GM15510 (cell line): ENCODE data around the gene SLC38A3.

ENCODE experiments used
- POLR2A ChIP-seq: IDR thresholded peaks from 3 replicates; pipeline ENCODE4 v1.6.1; 2011; ENCODE audit warnings: borderline replicate concordance; ENCODE audit not compliant: insufficient read length; ENCODE audit errors: extremely low read depth

Gene SLC38A3

DNA sequence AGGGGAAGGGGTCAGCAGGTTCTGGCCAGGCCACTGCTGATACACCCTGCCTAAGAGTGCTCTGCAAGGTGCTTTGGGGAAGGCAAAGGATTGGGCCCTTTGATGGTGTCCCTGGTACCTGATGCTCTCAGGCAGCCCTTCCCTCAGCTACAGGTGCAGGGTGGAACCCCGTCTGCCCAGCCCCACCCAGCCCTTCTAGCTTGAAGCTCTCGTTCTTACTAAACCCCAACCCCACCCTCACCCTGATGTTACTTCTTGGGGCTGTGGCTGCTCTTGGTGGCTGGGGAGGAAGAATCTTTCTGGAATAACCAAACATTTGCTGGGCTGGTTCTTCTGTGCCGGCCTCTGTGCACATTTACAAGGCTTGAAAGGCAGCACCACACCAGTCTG, 37.3 kb downstream of the SLC38A3 start:
- TF ChIP-seq POLR2A = no peak

DNA sequence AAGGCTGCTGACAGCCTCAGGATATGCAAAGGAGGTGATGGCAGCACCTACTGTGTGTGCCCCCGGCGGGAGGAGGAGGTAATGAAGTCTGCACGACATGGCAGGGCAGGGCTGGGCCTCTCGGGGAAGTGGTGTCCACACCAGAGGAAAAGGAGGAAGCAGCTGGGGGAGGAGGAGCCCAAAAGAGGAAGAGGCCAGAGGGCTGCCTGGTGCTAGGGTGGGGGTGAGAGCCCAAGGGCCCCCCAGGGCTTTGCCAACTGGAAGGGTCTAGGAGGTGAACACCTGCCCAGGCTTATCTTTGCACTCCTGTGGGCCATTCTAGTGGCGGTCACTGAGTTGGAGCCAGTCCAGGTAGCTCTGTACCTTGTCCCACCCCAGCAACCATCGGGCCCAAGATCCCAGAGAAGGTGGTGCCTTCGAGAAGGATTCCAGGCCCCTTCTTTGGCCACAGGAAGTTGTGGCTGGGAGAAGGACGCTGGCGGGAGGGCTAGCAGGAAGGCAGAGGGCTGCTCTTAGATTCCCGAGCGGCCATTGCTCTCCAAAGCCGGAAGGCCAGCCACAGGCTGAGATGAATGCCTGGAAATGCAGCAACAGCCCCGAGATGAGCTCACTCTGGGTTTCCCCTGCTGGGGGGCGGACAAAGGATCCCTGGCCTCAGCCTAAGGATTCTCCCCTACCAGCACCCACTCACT, 37.9 kb downstream of the SLC38A3 start:
- no peak for TF ChIP-seq POLR2A

DNA sequence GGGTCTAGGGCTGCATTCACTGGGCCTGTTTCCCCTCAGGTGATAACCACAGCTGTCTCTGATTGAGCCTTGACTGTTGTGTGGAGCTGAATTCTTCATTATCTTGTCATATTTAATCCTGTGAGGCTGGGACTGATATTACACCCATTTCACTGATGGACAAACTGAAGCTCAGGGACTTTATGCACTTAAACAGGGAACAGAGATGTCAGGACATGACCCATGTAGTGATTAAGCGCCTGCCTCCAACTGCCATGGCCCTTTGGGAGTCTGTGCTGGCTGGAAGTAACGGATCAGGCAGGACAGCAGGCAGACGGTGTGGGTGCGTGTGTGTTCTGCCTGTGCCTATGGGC, 38.4 kb downstream of the SLC38A3 start:
- TF ChIP-seq POLR2A = no peak

DNA sequence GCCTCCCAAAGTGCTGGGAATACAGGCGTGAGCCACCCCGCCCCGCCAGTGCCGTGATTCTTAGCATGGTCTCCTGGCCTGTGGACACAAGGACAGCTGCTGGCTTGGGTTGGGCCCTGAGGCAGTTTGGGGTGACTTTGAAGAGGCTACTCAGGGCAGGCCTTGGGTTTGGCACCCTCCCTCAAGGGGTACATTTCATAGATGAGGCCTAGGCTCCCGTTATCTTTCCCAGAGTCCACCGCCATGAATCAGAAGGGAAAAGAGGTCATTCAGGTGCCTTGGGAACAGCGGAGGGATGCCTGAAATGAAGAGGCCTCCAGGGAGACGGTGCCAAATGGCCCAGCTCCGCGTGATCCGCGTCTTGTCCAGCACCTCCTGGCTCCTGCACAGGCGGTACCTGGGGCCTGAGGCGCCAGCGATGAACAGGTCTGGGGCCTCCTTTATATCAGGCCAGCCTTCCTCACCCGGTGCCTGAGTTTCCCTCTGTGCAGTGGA, 40.2 kb downstream of the SLC38A3 start:
- no peak for TF ChIP-seq POLR2A

DNA sequence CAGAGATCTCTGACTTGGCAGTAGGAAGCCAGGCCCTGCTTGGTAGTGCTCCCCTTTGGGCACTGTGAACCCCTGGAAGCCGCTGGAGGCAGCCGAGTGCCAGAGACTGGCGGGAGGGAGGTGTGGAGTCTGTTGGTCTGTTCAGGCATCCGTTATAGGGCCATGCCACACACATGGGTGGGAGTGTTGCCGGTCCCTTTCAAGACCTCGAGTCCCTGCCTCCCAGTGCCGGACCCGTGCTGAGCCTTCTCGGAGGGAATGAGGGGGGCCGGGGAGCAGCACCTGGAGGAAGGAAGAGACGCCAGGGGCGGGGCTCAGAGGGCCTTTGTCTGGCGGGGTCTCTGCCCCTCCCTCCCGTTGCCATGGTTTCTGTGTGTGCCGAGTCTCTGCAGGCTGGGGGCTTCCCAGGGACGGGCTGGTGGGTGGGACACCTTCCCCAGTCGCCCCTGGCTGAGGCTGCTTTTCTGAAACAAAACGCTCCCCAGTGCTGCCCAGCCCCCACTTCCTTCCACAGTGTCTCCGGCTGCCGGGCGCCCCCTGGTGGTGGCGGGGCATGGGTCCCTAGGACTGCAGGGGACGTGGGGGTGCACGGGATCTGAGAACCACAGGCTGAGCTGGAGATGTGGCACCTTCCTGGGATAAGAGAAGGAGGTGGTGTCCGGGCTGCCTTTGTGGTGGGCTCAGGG, 40.9 kb downstream of the SLC38A3 start:
- TF ChIP-seq POLR2A = peak; percentile 23

DNA sequence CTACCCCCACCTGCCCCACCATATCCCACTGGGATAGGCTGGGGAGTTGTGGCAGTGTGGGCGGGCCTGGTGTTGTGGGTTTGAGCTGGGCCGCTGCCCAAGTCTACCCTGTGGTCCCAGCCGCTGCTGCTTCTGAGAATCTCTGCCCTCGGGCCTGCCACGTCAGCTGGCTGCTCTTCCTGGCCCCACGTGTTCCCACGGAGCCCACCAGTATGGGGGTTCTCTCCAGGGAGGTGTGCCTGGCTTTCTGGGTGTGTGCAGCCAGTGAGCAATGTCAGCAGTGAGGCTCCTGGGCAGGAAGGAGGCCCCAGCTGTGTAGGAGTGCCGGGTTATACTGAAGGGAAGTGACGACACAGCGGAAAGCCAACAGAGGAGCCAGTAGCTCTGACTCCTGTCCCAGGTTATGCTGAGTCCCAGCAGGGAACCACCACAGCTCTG, 41.5 kb downstream of the SLC38A3 start:
- TF ChIP-seq POLR2A = peak; percentile 24

DNA sequence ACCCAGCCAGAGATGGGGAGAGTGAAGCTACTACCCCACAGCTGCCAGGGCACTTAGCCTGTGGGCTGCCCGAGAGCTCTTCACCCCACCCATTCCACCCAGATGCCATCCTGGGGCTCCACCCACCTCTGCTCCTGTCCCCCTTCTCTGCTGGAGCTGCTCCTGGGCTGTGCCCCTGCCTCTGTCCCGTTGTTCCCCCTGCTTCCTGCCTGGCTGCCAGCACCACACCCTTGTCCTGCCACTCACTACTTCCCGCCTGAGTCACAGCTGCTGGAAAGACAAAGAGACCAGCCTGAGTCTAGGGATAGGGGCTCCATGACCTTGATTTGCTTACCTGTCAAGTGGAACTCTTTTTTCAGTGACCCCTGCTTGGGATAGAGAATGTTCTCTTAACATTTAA, 43.3 kb downstream of the SLC38A3 start:
- TF ChIP-seq POLR2A = no peak

DNA sequence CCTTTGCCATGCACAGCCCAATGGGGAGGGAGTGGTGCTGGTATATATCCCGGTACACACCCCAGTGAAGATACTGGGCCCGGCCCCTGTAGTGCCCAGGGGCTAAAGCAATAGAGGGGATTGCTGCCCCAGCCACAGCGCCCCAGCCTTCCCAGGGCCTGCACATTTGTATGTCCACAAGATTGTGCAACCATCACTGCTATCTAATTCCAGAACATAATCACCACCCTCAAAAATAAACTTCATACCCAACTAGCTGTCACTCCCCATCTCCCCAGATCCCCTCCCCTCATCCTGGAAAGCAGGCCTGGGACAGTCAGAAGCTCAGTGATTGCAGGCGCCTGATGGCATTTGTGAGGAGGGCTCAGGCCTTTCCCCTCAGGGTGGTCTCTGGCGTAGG, 44.4 kb downstream of the SLC38A3 start:
- no peak for TF ChIP-seq POLR2A

DNA sequence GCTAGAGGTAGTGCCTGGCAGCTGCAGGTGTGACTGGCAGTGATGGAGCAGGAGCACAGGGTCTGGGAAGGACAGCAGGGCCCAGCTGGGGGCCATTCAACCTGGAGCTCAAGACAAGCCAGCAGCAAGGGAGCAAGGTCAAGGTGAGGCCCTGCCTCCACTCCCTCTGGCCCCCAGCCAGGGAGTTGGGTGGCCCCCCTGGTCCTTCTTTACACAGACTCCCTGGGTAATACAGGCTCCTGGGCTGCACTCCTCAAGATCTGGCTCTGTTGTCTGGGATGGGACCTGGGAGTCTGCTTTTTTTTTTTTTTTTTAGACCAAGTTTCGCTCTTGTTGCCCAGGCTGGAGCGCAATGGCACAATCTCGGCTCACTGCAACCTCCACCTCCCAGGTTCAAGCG, 45.4 kb downstream of the SLC38A3 start:
- TF ChIP-seq POLR2A = no peak

DNA sequence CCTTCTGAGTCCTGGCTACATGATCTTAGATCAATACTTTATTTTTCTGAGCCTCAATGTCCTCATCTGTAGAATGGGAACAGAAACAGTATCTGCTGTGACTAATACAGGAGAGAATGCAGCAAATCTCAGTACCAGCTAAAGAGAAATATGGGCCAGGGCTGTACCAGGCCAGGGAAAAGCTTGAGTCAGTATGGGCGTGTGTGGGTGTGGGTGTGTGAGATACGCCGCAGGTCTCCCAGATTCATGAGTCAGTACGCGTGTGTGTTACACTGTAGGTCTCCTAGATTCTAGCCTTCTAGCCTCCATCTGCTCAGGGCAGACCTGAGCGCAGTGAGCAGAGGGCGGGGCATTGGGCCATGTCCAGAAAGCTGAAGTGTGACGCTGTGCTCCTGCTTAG, 46.1 kb downstream of the SLC38A3 start:
- TF ChIP-seq POLR2A = no peak

DNA sequence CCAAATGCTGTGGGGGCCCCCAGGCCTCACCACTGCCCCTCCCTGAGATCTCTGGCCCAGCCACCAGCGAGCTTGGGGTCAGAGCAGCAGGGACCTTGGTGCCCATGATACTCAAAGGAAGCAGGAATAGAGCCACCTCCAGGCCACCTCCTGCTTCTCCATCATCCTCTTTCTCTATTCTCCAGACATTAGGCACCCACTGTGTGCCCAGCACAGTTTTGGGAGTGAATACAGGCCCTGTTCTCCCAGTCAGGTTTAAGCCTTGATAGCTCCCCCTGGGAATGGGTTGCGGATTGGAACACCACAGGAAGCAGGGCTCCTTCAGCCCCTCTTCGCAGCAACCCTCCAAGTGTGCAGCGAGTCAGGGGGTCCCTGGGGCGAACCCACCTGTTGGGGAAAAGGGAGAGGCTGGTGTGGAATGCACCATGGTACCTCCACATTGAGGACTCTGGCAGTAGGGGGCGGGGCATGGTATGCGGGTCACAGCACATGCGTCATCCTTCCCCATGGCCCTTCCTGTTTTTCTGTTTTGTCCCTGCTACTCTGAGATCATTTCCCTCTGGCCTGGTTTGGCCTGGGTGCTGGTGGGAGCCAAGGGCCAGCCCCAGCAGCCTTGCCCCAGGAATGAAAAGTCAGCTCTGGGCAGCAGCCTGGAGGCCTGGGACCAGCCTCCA, 49.6 kb downstream of the SLC38A3 start:
- TF ChIP-seq POLR2A = no peak

DNA sequence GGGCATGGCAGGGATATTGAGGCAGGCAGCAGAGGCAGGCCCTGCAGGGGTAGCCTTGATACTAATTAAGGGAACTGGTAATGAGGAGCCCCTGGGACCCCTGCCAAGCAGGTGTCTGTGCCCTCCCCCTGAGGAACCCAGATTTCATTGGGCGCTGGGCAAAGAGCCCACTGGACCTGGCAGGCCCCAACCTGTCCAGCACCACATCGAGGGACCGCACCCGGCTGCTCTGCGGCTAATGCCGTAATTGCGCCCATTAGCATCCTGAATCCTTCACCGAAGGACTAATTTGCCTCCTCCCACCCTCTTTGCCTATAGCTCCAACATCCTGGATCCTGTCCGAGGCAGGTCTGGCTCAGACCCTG, 50.2 kb downstream of the SLC38A3 start:
- no peak for TF ChIP-seq POLR2A

DNA sequence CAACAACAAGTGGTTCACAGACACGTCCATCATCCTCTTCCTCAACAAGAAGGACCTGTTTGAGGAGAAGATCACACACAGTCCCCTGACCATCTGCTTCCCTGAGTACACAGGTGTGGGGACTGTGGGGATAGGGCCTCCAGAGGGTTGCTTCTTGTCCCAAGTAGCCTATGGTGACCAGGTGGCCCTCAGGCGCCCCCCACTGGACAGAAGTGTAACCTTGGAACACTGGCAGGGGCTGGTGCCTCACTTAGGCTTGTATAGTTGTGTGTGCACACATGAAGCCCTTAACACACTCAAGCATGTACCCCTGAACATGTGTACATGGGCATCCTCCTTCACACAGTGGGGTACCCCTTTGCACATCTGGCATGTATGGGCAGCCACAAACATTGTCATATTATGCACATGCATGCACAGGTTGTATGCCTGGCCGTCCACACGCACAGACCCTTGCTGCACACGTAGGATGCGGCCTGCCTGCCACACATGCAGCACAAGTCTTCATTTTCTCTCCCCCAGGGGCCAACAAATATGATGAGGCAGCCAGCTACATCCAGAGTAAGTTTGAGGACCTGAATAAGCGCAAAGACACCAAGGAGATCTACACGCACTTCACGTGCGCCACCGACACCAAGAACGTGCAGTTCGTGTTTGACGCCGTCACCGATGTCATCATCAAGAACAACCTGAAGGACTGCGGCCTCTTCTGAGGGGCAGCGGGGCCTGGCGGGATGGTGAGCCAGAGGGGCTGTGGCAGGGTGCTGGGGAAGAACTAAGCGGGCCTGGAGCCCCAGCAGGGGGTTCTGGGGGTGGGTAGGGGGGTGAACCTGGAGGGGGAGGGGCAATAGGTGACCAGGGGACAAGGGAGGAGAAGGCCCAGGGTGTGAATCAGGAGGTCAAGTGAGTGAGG, 52.2 kb downstream of the SLC38A3 start:
- no peak for TF ChIP-seq POLR2A

DNA sequence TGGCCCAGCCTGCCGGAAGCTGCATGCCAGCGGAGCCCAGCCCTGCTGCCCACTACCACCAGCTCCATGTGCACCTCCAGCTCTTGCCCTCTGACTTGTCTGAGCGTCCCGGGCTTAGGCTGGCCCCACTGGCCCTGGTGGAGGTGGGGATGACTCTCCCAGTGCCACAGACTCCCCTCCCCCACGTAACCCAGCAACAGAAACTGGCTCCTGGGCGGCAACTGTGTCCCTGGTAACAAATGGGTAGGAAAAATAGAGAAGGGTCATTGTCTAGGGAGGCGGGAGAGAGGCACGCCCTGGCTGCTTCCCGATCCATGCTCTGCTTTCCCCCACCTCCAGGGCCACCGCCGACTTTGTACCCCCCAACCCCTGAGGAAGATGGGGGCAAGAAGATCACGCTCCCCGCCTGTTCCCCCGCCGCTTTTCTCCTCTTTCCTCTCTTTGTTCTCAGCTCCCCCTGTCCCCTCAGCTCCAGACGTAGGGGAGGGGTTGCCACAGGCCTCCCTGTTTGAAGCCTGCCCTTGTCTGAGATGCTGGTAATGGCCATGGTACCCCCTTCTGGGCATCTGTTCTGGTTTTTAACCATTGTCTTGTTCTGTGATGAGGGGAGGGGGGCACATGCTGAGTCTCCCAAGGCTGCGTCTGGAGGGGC, 53.1 kb downstream of the SLC38A3 start:
- no peak for TF ChIP-seq POLR2A
